Endodermal cell (in vitro differentiated cells): ENCODE measurements around the gene DENND1C. TPM values are rescaled to one million over a fixed set of nuclear protein-coding genes. Genes with fewer than 3 reads are reported as not detected.

ENCODE experiments used
- DNase-seq: peaks from one replicate; pipeline ENCODE4 v3.0.0-alpha.2; 2017
- H3K27ac ChIP-seq: 2 replicates; pipeline ENCODE4 v1.5.1; 2013; ENCODE audit warnings: mild to moderate bottlenecking, low read depth, low read length, moderate library complexity
- H3K27me3 ChIP-seq: 2 replicates; pipeline ENCODE4 v1.6.1; 2013; ENCODE audit warnings: mild to moderate bottlenecking, low read length, moderate library complexity; ENCODE audit not compliant: insufficient read depth, control insufficient read depth, poor library complexity, severe bottlenecking
- H3K36me3 ChIP-seq: 2 replicates; pipeline ENCODE4 v1.7.0; 2013; ENCODE audit warnings: mild to moderate bottlenecking, low read length, moderate library complexity; ENCODE audit not compliant: control insufficient read depth, insufficient read depth
- H3K4me1 ChIP-seq: one replicate; pipeline ENCODE4 v1.7.0; 2013; ENCODE audit warnings: low read length; ENCODE audit not compliant: control insufficient read depth, insufficient read depth
- H3K4me3 ChIP-seq: 2 replicates; pipeline ENCODE4 v1.5.1; 2013; ENCODE audit warnings: mild to moderate bottlenecking, low read length, moderate library complexity
- H3K9ac ChIP-seq: 2 replicates; pipeline ENCODE4 v1.6.1; 2013; ENCODE audit warnings: mild to moderate bottlenecking, low read length, moderate library complexity; ENCODE audit not compliant: poor library complexity, severe bottlenecking; ENCODE audit errors: extremely low read depth
- H3K9me3 ChIP-seq: 2 replicates; pipeline ENCODE4 v1.6.1; 2013; ENCODE audit warnings: mild to moderate bottlenecking, low read length, moderate library complexity; ENCODE audit not compliant: control insufficient read depth
- H3K27ac Mint-ChIP-seq: 2 replicates; pipeline ENCODE4 v1.8.0; 2020; ENCODE audit warnings: mixed read lengths
- H3K27me3 Mint-ChIP-seq: 2 replicates; pipeline ENCODE4 v1.8.0; 2021; ENCODE audit warnings: mild to moderate bottlenecking, mixed read lengths; ENCODE audit not compliant: insufficient read depth
- H3K36me3 Mint-ChIP-seq: 2 replicates; pipeline ENCODE4 v1.8.0; 2020; ENCODE audit warnings: low read depth, mixed read lengths
- H3K4me1 Mint-ChIP-seq: 2 replicates; pipeline ENCODE4 v1.8.0; 2020; ENCODE audit warnings: mixed read lengths
- H3K4me3 Mint-ChIP-seq: 2 replicates; pipeline ENCODE4 v1.8.0; 2020; ENCODE audit warnings: mild to moderate bottlenecking, moderate library complexity, mixed read lengths
- H3K9me3 Mint-ChIP-seq: 2 replicates; pipeline ENCODE4 v1.8.0; 2020; ENCODE audit warnings: mild to moderate bottlenecking, mixed read lengths
- CTCF ChIP-seq: fragments of 200-600 bp; sonication (generic); conservative IDR thresholded peaks from 2 replicates; pipeline ENCODE4 v1.5.0; 2021; ENCODE audit warnings: antibody characterized with exemption, mild to moderate bottlenecking
- WGBS, 2 experiments: methylation state at CpG; one replicate each; pipeline versions ENCODE4 v1.1.5 to v1.1.7; 2013; ENCODE audit warnings: missing lambda C conversion rate in 2 of 2, mixed read lengths in 1 of 2; ENCODE audit not compliant: insufficient coverage in 1 of 2, insufficient read length in 1 of 2; 5-methylcytosine and 5-hydroxymethylcytosine counted together
- total RNA-seq, 2 donors: library from RNA; stranded (reverse); fragmentation: NEBNext Ultra II Directional in 1 of 2; extraction: Animal tissue kit (Norgen Biotek cat#: 25700) in 1 of 2; gene quantifications; 2 replicates in 1 of 2; 3 replicates in 1 of 2; pipeline ENCODE4 v1.2.1, GENCODE V29; 2021

DENND1C gene
- total RNA-seq, 2 donors from 2014 or later, result 1.7 to 2.1 TPM

- H3K4me3 Mint-ChIP-seq, result no peak overlapping the region
- no peak for DNase-seq
- WGBS, 2 experiments, result 86 to 96% methylated on average over 2 to 3 of the region's 3 CpGs
- H3K36me3 ChIP-seq, result peaks cover 12% of the 10 kb centered on the region
- no peak overlapping the region for H3K4me3 ChIP-seq
- H3K9me3 Mint-ChIP-seq, result peaks cover 8% of the 10 kb centered on the region
- H3K4me1 Mint-ChIP-seq, result no peaks in the 10 kb centered on the region
- H3K9ac ChIP-seq, result no peak overlapping the region
- no peaks in the 10 kb centered on the region for H3K27me3 Mint-ChIP-seq
- peaks cover 4% of the 10 kb centered on the region for H3K9me3 ChIP-seq
- no peak overlapping the region for H3K27ac Mint-ChIP-seq
- no peaks in the 10 kb centered on the region for H3K4me1 ChIP-seq
- H3K27ac ChIP-seq, result no peak overlapping the region
- H3K36me3 Mint-ChIP-seq, result peaks cover 44% of the 10 kb centered on the region
- H3K27me3 ChIP-seq, result no peaks in the 10 kb centered on the region
- no peak for TF ChIP-seq CTCF
Measured at GRCh38 chr19:6448045-6448444, 33.5 kb downstream of the DENND1C start.

GRCh38 chr19:6446452-6446851 is 35.1 kb downstream of the DENND1C start:
- Histone ChIP-seq H3K9ac (no peak overlapping the region), H3K27ac (no peak overlapping the region), H3K36me3 (peaks cover 5% of the 10 kb centered on the region), H3K4me3 (no peak overlapping the region), H3K9me3 (no peaks in the 10 kb centered on the region), H3K27me3 (no peaks in the 10 kb centered on the region), H3K4me1 (no peaks in the 10 kb centered on the region)
- Mint-ChIP-seq H3K27me3 (no peaks in the 10 kb centered on the region), H3K27ac (no peak overlapping the region), H3K4me1 (no peaks in the 10 kb centered on the region), H3K36me3 (peaks cover 33% of the 10 kb centered on the region), H3K4me3 (no peak overlapping the region), H3K9me3 (peaks cover 5% of the 10 kb centered on the region)
- WGBS, 2 experiments, result 93% methylated on average over 3 of the region's 3 CpGs
- no peak for TF ChIP-seq CTCF
- no peak for DNase-seq

GRCh38 chr19:6443986-6444385 is 37.6 kb downstream of the DENND1C start:
- no peak overlapping the region for H3K4me3 Mint-ChIP-seq
- Histone ChIP-seq H3K4me1 (no peaks in the 10 kb centered on the region), H3K27me3 (no peaks in the 10 kb centered on the region), H3K27ac (no peak overlapping the region), H3K36me3 (no peaks in the 10 kb centered on the region), H3K4me3 (no peak overlapping the region), H3K9me3 (no peaks in the 10 kb centered on the region), H3K9ac (no peak overlapping the region)
- H3K4me1 Mint-ChIP-seq, result no peaks in the 10 kb centered on the region
- TF ChIP-seq CTCF, result no peak
- H3K27ac Mint-ChIP-seq, result no peak overlapping the region
- H3K36me3 Mint-ChIP-seq, result peaks cover 25% of the 10 kb centered on the region
- no peak for DNase-seq
- H3K9me3 Mint-ChIP-seq, result peaks cover 5% of the 10 kb centered on the region
- H3K27me3 Mint-ChIP-seq, result no peaks in the 10 kb centered on the region
- 87 to 97% methylated on average over 9 to 13 of the region's 13 CpGs for WGBS, 2 experiments
